ENCODE measurements around the gene GPR176.
A peak's percentile ranks its signal among the peaks of the same experiment; 100 is the strongest.

- 0 out of 2 replicates have a peak, but pooled peaks have one; percentile 19 for TF ChIP-seq CTCF (tag by site-specific recombination; IDR thresholded peaks at IDR 0.05)
- TF ChIP-seq ZNF248 (tag by site-specific recombination; IDR thresholded peaks at IDR 0.05) = no peak
- peak; percentile 67 for TF ChIP-seq GLIS1 (tag by site-specific recombination; IDR thresholded peaks at IDR 0.05)
- TF ChIP-seq ZBTB26 (tag by site-specific recombination; optimal IDR thresholded peaks at IDR 0.05) = no peak
- no peak for TF ChIP-seq ZNF792 (tag by site-specific recombination; IDR thresholded peaks at IDR 0.05)
- peak; percentile 76 for TF ChIP-seq ZNF654 (tag by site-specific recombination; IDR thresholded peaks at IDR 0.05; ENCODE audit: low read depth)
- TF ChIP-seq ZNF362 (tag by site-specific recombination; IDR thresholded peaks at IDR 0.05) = 0 out of 2 replicates have a peak, but pooled peaks have one; percentile 34
- TF ChIP-seq ZSCAN16 (tag by site-specific recombination; IDR thresholded peaks at IDR 0.05) = no peak
- TF ChIP-seq RBAK (tag by site-specific recombination; IDR thresholded peaks at IDR 0.05) = no peak
- no peak for TF ChIP-seq ZEB2 (tag by site-specific recombination; IDR thresholded peaks at IDR 0.05)
- TF ChIP-seq ZNF280D (tag by site-specific recombination; IDR thresholded peaks at IDR 0.05) = no peak
- TF ChIP-seq HOXA7 (CRISPR knock-in tag; IDR thresholded peaks at IDR 0.05; ENCODE audit: borderline replicate concordance) = no peak
- no peak for TF ChIP-seq ZNF112 (tag by site-specific recombination; IDR thresholded peaks at IDR 0.05)
Measured at GRCh38 chr15:39874890-39875549, 45.0 kb downstream of the GPR176 start.
